Dermis blood vessel endothelial cell (primary cell): ENCODE results near the gene OARD1. TPM values are rescaled to one million over a fixed set of nuclear protein-coding genes. Genes with fewer than 3 reads are reported as not detected.

Source experiments
- DNase-seq: peaks from one replicate; pipeline ENCODE4 v3.0.0; 2010
- total RNA-seq: library from RNA; depleted of rRNA; stranded (reverse); fragments of >200 nt; gene quantifications from 2 replicates; pipeline ENCODE4 v1.2.3, GENCODE V29; 2014

Gene OARD1
- total RNA-seq, 1 donor from 2014 or later: 11.2 TPM

- DNase-seq: peak; percentile 26
Measured at GRCh38 chr6:41074692-41075436, 2.7 kb upstream of the OARD1 start.

- peak; percentile 33 for DNase-seq
Measured at GRCh38 chr6:41073968-41074691, 2.0 kb upstream of the OARD1 start.

GRCh38 chr6:41073203-41073967 lies 1.2 kb upstream of the OARD1 start:
- peak; percentile 91 for DNase-seq

DNA sequence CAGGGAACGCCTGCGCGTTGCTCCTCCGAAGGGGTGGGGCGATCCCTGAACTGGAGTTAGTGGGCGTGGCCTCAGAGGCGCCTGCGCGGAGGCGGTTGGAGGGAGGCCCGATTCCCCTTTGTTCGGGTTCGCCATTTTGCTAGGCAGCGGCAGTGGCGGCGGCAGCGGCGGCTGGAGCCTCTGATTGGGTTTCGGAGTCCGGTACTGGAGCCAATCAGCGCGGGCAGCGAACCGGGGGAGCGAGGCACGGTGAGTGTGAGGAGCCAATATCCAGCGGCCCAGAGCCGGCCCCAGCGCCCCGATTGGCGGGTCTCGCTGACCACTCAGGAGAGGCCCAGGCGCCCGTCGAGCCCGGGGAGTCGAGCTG lies 663 bp upstream of the OARD1 start, which contains the start of gene NFYA:
TSS of gene NFYA (plus strand) at position 139 of the 367 bp plus-strand sequence. CDS start 6,116 bp downstream, outside the sequence.
- no peak for DNase-seq

GRCh38 chr6:41071501-41071922 lies 644 bp downstream of the OARD1 start:
- peak; percentile 89 for DNase-seq

- peak; percentile 90 for DNase-seq
Measured at GRCh38 chr6:41066867-41067304, 5.3 kb downstream of the OARD1 start.

GRCh38 chr6:41065550-41066026 lies 6.6 kb downstream of the OARD1 start:
- no peak for DNase-seq

- no peak for DNase-seq
Measured at GRCh38 chr6:41064841-41065240, 7.3 kb downstream of the OARD1 start.

DNA sequence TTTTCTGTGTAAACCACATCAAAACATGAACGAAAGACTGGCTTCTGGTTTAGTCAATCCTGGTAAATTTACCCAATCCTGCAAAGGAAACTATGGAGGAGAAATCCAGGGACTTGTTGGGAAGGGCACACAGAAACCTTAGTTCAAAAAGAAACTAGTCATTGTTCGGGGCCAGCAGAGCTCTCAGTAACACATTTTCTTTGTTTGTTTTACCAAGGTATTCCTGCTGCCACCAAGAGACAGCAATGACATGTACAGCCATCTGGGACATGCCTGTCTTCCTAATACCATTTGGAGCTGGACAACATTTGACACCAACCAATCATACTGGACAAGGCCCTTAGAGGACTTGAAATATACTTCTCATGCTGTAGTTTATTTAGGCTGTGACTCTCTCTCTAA lies 8.3 kb downstream of the OARD1 start:
- no peak for DNase-seq

DNA sequence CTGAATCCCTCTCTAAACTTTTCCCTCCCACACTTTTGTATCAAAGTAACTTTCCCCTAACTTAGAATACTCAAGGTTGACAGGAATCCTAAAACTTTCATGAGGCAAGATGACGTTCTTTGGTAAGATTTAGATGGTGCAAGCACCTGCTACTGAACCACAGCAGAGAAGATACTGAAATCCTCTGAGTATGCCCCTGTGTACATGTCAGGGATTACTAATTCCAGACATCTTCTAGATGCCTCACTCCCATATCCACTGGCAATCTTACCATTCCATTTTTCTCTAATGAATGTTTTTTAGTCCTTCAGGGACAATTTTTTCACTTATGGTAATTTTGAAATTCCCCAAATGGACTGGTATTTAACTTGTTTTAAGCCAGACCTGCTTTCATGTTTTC lies 10.1 kb downstream of the OARD1 start:
- no peak for DNase-seq

- DNase-seq: no peak
Measured at GRCh38 chr6:41061196-41061726, 10.9 kb downstream of the OARD1 start.

DNA sequence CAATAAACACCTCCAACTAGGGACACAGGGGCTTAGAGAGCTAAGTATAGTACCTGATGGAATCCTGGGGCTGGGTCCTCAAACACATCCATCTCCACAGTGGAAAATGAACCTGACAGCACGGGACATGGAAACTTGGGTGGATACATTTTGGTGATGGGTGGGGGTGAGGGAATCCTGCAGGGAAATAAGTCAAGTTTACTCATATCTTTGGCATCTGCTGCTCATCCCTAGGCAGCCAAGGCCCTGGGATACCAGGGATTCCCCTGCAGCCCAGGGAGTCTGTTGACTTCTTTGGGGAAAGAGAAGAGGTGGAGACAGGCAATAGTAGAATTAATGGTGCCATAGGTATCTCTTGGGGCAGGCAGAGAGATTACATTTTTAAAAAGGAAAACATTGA lies 12.6 kb downstream of the OARD1 start:
- no peak for DNase-seq

- no peak for DNase-seq
Measured at GRCh38 chr6:41058783-41059181, 13.4 kb downstream of the OARD1 start.

GRCh38 chr6:41056768-41057490 lies 15.2 kb downstream of the OARD1 start:
- DNase-seq: no peak

GRCh38 chr6:41055149-41055548 lies 17.0 kb downstream of the OARD1 start:
- DNase-seq: no peak

DNA sequence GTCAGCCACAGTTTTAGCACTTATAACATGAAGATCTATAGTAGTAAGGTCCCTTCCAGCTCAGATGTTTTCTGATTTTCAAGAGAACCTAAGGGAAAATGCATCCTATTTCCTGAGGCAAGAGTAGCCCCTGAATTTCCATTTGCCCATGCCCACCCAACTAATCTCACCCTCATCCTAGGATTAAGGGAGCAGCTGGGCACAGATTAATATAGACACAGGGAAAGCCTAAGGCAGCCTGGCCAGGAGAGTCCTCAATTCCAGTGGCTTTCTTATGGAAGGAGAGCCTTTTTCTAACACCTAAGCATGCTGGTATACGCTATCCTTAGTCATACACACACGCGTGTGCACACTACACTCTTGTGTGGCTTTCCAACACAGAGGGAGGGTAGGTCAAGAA lies 17.6 kb downstream of the OARD1 start:
- no peak for DNase-seq

- no peak for DNase-seq
Measured at GRCh38 chr6:41053041-41053440, 19.1 kb downstream of the OARD1 start, which contains the start of gene APOBEC2. Gene APOBEC2 (plus strand): TSS chr6:41053202. CDS start chr6:41053348, 146 bp downstream.

- DNase-seq: no peak
Measured at GRCh38 chr6:41051873-41052272, 20.3 kb downstream of the OARD1 start.

DNA sequence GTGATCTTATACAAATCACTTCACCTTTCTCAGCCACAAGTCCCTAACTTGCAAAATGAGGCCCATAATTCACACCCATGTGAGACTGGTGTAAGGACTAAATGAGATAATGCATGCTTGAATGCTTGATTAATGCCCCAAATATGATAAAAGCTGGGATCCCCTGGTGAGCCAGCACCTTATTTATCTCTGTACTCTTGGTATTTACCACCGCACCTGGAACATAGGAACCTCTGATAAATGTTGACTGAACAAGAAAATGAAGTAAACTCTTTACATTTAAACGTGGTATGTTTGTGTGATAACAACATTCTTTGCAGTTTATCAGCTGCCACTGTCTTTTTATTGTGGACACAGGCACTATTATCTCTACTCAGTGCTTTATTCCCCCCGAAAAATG lies 21.6 kb downstream of the OARD1 start:
- no peak for DNase-seq

GRCh38 chr6:41049955-41050354 lies 22.2 kb downstream of the OARD1 start:
- no peak for DNase-seq

- DNase-seq: no peak
Measured at GRCh38 chr6:41049521-41049920, 22.6 kb downstream of the OARD1 start.
